HG02981 (cell line): ENCODE data around the gene SAFB.
A peak's percentile ranks its signal among the peaks of the same experiment; 100 is the strongest.
"Not testable (repeated sequence)": the region's sequence is repeated elsewhere in the genome, so short reads cannot be mapped to it uniquely, and the experiment has no call there.

Source experiments
- ATAC-seq: cut with Tn5 transposase; IDR thresholded peaks from one replicate; pipeline ENCODE4 v1.9.1; 2021; ENCODE audit warnings: mild to moderate bottlenecking, moderate library complexity; ENCODE audit not compliant: unreplicated experiment

The SAFB gene

DNA sequence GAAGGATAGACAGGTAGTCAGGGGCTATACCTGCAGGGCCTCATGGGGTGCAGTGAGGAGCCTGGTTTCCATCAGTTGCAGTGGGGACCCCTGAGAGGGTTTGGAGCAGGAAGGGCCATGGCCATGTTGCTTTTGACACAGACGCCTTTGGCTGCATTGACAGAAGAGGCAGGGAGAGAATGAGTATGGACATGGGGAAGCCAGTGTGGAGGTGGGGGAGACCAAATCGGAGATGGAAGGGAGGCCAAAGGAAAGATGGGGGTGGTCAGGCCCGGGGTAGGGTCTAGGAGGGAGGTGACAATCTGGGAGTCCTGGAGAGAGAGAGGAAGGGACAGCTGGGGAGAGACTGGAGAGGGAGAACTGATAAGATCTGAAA lies 59.2 kb downstream of the SAFB start:
- no peak for ATAC-seq

GRCh38 chr19:5683177-5683886 lies 60.4 kb downstream of the SAFB start:
- ATAC-seq: no peak

DNA sequence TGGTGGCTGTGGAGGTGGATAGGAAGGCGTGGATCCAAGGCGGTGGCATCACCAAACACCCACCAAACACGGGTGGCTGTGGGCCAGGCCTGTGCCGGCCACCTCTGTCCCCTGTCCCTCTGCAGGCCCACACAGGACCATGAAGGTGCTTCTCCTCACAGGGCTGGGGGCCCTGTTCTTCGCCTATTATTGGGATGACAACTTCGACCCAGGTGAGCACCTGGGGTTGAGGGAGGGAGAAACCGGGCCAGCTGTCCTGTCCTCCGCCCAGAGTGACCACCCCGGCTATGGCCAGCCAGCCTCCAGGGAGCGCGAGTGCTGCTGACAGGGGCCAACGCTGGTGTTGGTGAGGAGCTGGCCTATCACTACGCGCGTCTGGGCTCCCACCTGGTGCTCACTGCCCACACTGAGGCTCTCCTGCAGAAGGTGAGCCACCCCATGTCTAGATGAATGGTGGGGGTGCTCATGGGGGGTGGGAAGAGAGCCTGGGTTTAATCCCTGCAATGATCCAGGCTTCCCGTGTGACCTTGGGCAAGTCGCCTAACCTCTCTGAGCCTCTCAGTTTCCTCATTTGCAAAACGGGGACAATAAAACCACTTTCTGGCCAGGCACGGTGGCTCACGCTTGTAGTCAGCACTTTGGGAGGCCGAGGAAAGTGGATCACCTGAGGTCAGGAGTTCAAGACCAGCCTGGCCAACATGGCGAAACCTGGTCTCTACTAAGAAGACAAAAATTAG lies 62.0 kb downstream of the SAFB start:
- ATAC-seq: no peak

GRCh38 chr19:5686326-5686646 lies 63.4 kb downstream of the SAFB start:
- no peak for ATAC-seq

GRCh38 chr19:5686647-5687359 lies 63.9 kb downstream of the SAFB start:
- ATAC-seq: peak; percentile 49

- ATAC-seq: no peak
Measured at GRCh38 chr19:5687360-5688198, 64.7 kb downstream of the SAFB start.

DNA sequence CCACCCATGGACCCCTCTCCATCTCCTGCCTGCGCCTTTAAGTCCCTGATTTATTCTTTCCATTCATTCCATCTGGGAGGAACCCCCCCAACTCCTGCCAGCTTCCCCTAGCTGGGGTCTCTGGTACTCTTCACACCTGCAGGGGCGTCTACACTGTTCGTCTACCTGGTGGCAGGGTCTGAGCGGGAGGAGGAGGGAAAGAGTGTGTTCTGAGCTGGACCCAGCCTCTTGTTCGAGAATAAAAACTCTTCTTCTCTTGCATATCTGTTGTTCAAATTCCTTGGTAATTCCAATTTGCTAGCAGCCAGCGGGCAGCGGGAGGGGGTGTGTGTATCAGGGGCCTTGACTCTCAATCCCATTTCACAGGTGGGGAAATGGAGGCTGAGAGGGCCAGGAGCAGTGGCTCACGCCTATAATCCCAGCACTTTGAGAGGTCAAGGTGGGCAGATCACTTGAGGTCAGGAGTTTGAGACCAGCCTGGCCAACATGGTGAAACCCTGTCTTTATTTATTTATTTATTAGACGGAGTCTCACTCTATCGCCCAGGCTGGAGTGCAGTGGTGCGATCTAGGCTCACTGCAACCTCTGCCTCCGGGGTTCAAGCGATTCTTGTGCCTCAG lies 65.5 kb downstream of the SAFB start:
- ATAC-seq: not testable (repeated sequence)

GRCh38 chr19:5690125-5690954 lies 67.5 kb downstream of the SAFB start, which contains the start of gene RPL36:
RPL36 (plus strand) TSS chr19:5690295; CDS start chr19:5690508, 213 bp downstream.
- ATAC-seq: peak; percentile 41

GRCh38 chr19:5690955-5691821 lies 68.3 kb downstream of the SAFB start:
- ATAC-seq: no peak

- no peak for ATAC-seq
Measured at GRCh38 chr19:5691822-5692722, 69.2 kb downstream of the SAFB start.

GRCh38 chr19:5692723-5693194 lies 69.9 kb downstream of the SAFB start:
- no peak for ATAC-seq

DNA sequence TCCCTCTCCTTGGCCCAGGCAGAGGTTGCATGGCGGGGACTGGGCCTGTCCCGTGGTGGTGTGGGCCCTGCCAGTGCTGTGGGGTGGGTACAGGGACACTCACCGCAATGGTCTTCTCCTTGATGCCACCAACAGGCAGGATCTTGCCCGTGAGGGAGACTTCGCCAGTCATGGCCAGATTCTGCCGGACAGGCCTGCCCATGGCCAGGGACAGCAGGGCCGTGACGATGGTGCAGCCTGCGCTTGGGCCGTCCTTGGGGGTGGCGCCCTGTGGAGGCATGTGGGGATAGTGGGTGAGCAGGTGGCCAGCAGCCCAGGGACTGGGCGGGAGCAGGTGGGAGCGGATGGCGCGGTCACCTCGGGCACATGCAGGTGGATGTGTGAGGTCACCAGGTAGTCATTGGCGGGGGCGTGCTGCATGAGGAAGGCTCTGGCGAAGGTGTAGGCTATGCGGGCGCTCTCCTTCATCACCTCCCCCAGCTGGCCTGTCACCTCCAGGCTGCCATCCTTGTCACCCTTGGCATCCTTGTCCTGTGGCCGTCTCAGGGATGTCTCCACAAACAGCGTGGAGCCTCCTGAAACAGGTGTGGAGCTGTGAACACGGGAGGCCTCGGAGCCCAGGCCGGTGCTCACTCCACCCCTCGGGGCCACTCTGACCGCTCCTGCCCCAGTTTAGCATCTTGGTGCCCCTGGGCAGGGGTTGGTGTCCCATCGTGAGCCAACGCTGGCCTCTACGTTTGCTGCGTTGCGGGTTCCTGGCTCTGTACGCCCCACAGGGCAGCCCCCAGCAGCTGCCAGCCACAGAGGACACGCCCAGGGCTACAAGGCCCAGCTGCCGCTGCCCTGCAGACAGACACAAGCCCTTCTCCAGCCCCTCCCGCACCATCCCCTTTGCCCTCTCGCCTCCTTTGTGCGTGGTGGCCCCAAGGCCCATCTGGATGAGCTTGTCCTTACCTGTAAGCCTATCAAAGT lies 70.6 kb downstream of the SAFB start:
- no peak for ATAC-seq

- ATAC-seq: no peak
Measured at GRCh38 chr19:5694167-5694955, 71.5 kb downstream of the SAFB start.

DNA sequence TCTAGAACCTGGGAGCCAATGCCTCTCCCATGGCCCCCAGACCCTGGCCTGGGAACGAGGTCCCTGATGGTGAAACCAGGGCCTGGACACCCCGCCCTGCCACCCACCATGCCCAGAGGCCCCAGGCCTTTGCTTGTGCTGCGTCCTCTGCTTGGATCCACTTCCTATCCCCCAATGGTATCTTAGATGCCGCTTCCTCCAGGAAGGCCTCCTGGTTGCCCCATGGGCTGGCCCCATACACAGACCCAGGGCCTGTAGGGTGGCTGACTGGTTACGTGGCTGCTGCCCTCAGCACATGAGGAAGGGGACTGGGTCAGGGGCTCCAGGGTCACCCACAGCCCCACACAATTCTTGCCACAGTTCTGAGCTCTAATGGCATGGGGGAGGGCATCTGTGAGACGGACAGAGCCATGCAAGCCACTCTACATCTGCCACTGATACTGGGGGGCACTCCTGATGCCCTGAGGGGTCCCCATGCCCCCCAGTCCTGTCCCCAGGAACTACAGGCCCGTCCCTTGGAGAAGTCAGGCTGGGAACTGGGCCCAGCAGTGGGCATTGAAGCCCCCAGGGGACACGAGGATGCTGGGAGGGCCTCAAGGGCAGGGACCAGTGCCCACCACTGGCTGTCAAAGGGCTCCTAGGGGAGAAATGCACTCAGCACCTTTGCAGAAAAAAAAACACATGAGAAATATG lies 72.2 kb downstream of the SAFB start:
- no peak for ATAC-seq

GRCh38 chr19:5695649-5696195 lies 72.8 kb downstream of the SAFB start:
- no peak for ATAC-seq
